A204.1 (cell line): ENCODE measurements around the gene TEX19.
"Not testable (repeated sequence)": the region's sequence is repeated elsewhere in the genome, so short reads cannot be mapped to it uniquely, and the experiment has no call there.

Experiments used
- FAIRE-seq: peaks from 2 replicates; lab custom pipeline; 2012; peaks lifted over from hg19 to GRCh38; lab: Jason Lieb, UNC

TEX19 gene

DNA sequence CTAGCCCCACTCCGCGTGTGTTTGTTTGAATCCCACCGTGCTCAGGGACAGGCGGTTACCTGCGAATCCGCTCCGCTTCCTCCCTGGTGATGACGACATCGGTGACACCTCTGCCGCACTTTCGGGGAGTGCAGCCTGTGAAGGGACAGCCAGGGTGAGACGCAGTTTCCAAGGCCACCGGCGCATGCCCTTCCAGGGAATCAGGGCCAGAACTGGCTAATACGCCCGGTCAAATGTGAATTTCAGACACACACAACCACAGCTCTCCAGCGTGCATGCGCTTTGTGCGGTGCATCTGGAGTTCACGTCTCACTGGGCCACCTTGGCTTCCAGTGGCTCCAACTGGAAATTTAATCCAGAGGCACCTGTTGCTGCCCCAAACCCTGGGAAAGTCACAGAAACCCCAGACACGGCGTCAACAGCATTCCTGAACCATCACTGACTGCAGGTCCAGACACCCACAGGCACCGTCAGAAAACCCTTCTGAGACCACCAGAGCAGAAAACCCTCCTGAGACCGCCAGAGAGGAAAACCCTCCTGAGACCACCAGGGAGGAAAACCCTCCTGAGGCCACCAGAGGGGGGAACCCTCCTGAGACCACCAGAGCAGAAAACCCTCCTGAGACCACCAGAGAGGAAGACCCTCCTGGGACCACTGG is 52.5 kb downstream of the TEX19 start:
- FAIRE-seq = no peak

GRCh38 chr17:82412081-82412480 is 53.0 kb downstream of the TEX19 start:
- not testable (repeated sequence) for FAIRE-seq

DNA sequence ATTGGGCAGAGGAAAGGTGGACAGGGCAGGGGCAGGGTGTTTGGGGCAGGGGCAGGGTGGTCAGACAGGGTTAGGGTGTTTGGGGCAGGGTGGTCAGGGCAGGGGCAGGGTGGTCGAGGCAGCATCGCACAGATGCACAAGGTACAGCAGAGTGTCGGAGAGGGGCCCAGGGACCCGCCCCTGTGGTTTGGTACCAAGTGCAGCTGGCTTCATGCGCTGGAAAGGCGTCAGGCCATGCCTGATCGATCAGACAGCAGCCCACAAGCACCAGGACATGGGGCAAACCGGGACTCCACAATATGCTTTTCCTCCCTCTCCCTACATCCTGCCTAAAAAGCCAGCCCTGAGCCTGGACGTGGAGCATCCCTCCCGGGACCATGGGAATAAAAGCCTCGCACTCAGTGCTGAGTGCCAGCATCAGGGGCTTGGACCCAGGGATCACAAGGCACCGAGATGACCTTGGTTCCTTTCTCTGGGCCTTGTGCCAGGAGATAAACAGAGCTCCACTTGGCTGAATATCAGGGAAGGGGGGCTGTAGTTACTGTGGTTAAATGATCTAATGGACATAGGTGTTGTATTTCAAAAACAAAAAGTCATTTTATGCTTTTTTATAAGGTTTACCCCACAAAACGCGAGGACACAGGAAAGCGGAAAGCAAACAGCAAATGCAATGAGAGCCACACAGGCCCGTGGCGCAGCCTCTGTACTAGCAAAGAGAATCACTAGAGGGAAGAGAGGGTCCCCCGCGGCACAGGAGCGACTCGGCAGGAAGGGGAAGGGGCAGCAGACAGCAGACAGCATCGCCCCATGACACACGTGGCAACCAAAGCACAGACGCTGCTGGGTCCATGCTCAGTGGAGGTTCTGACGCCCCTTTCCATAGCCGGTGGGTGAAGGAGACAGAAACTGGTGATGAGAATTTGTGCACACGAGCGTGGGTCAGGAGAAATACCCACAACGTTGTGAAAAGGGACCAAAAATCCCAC is 53.8 kb downstream of the TEX19 start:
- no peak for FAIRE-seq
